ENCODE results near the gene USP25.

The USP25 gene

GRCh38 chr21:15692711-15693110 lies 37.1 kb upstream of the USP25 start:
- TF ChIP-seq CTCF (IDR thresholded peaks at IDR 0.05), result no peak

- TF ChIP-seq CTCF (IDR thresholded peaks at IDR 0.05), result no peak
Observed at GRCh38 chr21:15695241-15695640, 34.5 kb upstream of the USP25 start.

- TF ChIP-seq CTCF (IDR thresholded peaks at IDR 0.05), result no peak
Observed at GRCh38 chr21:15701830-15702229, 28.0 kb upstream of the USP25 start.

GRCh38 chr21:15703932-15704331 lies 25.9 kb upstream of the USP25 start:
- no peak for TF ChIP-seq CTCF (IDR thresholded peaks at IDR 0.05)

- TF ChIP-seq CTCF (IDR thresholded peaks at IDR 0.05), result no peak
Observed at GRCh38 chr21:15706696-15707095, 23.1 kb upstream of the USP25 start.

GRCh38 chr21:15713412-15713811 lies 16.4 kb upstream of the USP25 start:
- TF ChIP-seq CTCF (IDR thresholded peaks at IDR 0.05), result no peak

- no peak for TF ChIP-seq CTCF (IDR thresholded peaks at IDR 0.05)
Observed at GRCh38 chr21:15718711-15719110, 11.1 kb upstream of the USP25 start.

GRCh38 chr21:15719976-15720375 lies 9.8 kb upstream of the USP25 start:
- no peak for TF ChIP-seq CTCF (IDR thresholded peaks at IDR 0.05)
